ENCODE data around the gene DHX35.

DNA sequence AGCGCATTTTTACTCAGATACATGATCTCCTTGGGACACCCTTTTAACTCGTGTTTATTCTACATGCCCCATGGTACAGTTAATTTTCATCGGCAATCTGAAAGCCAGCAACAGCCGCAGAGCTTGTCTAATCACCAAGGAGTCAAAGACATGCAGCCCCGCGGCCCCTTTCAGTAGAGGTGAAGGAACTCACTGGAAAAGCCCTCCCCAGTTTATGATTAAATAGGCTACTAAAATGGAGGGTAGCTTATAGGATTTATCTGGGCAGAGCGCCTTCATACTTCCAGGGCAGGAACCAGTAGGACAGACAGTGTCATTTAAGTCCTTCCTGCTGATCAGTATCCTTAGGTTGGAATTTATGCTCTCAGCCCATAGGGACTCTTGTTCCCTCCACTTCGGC lies 83.5 kb downstream of the DHX35 start:
- TF ChIP-seq POLR2AphosphoS5 (IDR thresholded peaks at IDR 0.05; ENCODE audit: low read depth) (no peak), NANOG (IDR thresholded peaks at IDR 0.05; ENCODE audit: borderline replicate concordance) (no peak), ZNF331 (CRISPR knock-in tag; IDR thresholded peaks at IDR 0.05; ENCODE audit: low read depth) (no peak), JUNB (IDR thresholded peaks at IDR 0.05; ENCODE audit: unreplicated experiment) (no peak), EZH2 (IDR thresholded peaks at IDR 0.05; ENCODE audit: low read depth, unreplicated experiment) (no peak), CREB1 (CRISPR knock-in tag; IDR thresholded peaks at IDR 0.05; ENCODE audit: low read depth) (no peak), EZH2phosphoT487 (IDR thresholded peaks at IDR 0.05; ENCODE audit: unreplicated experiment) (no peak)
- TF ChIP-seq, protein P1, sequence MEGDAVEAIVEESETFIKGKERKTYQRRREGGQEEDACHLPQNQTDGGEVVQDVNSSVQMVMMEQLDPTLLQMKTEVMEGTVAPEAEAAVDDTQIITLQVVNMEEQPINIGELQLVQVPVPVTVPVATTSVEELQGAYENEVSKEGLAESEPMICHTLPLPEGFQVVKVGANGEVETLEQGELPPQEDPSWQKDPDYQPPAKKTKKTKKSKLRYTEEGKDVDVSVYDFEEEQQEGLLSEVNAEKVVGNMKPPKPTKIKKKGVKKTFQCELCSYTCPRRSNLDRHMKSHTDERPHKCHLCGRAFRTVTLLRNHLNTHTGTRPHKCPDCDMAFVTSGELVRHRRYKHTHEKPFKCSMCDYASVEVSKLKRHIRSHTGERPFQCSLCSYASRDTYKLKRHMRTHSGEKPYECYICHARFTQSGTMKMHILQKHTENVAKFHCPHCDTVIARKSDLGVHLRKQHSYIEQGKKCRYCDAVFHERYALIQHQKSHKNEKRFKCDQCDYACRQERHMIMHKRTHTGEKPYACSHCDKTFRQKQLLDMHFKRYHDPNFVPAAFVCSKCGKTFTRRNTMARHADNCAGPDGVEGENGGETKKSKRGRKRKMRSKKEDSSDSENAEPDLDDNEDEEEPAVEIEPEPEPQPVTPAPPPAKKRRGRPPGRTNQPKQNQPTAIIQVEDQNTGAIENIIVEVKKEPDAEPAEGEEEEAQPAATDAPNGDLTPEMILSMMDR (conservative IDR thresholded peaks at IDR 0.05; ENCODE audit: low read depth in 2 of 2): no peak
- TF ChIP-seq, protein P2, sequence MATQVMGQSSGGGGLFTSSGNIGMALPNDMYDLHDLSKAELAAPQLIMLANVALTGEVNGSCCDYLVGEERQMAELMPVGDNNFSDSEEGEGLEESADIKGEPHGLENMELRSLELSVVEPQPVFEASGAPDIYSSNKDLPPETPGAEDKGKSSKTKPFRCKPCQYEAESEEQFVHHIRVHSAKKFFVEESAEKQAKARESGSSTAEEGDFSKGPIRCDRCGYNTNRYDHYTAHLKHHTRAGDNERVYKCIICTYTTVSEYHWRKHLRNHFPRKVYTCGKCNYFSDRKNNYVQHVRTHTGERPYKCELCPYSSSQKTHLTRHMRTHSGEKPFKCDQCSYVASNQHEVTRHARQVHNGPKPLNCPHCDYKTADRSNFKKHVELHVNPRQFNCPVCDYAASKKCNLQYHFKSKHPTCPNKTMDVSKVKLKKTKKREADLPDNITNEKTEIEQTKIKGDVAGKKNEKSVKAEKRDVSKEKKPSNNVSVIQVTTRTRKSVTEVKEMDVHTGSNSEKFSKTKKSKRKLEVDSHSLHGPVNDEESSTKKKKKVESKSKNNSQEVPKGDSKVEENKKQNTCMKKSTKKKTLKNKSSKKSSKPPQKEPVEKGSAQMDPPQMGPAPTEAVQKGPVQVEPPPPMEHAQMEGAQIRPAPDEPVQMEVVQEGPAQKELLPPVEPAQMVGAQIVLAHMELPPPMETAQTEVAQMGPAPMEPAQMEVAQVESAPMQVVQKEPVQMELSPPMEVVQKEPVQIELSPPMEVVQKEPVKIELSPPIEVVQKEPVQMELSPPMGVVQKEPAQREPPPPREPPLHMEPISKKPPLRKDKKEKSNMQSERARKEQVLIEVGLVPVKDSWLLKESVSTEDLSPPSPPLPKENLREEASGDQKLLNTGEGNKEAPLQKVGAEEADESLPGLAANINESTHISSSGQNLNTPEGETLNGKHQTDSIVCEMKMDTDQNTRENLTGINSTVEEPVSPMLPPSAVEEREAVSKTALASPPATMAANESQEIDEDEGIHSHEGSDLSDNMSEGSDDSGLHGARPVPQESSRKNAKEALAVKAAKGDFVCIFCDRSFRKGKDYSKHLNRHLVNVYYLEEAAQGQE (IDR thresholded peaks at IDR 0.05; ENCODE audit: unreplicated experiment): no peak
- TF ChIP-seq, protein P3, sequence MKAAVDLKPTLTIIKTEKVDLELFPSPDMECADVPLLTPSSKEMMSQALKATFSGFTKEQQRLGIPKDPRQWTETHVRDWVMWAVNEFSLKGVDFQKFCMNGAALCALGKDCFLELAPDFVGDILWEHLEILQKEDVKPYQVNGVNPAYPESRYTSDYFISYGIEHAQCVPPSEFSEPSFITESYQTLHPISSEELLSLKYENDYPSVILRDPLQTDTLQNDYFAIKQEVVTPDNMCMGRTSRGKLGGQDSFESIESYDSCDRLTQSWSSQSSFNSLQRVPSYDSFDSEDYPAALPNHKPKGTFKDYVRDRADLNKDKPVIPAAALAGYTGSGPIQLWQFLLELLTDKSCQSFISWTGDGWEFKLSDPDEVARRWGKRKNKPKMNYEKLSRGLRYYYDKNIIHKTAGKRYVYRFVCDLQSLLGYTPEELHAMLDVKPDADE (IDR thresholded peaks at IDR 0.05): no peak
